Lower lobe of right lung (tissue), 2 donors: ENCODE measurements around the gene THRA. TPM values are rescaled to one million over a fixed set of nuclear protein-coding genes. Genes with fewer than 3 reads are reported as not detected.

Experiments used
- ATAC-seq, 2 donors: fragments of 200-7000 bp; cut with Tn5 transposase; one replicate each; pipeline ENCODE4 v1.9.1; 2020 to 2022; ENCODE audit warnings: mild to moderate bottlenecking in 2 of 2, moderate library complexity in 2 of 2
- DNase-seq: peaks from one replicate; pipeline ENCODE4 v3.0.0-alpha.2; 2020
- H3K27ac ChIP-seq: fragments of 200-600 bp; one replicate; pipeline ENCODE4 v1.8.0; 2022
- H3K27me3 ChIP-seq: fragments of 200-600 bp; one replicate; pipeline ENCODE4 v1.8.0; 2022; ENCODE audit warnings: low read depth
- H3K36me3 ChIP-seq: fragments of 200-600 bp; one replicate; pipeline ENCODE4 v1.8.0; 2022; ENCODE audit warnings: mild to moderate bottlenecking
- H3K4me1 ChIP-seq: fragments of 200-600 bp; one replicate; pipeline ENCODE4 v1.8.0; 2022
- H3K4me3 ChIP-seq: fragments of 200-600 bp; one replicate; pipeline ENCODE4 v1.8.0; 2022; ENCODE audit warnings: mild to moderate bottlenecking
- H3K9me3 ChIP-seq: fragments of 200-600 bp; one replicate; pipeline ENCODE4 v1.8.0; 2022
- intact Hi-C: fragments of 100-400 bp; cut with DNase I; formaldehyde crosslinking; loops from one replicate; pipeline ENCODE4 v1.11.0; 2022
- total RNA-seq: library from RNA; stranded (reverse); fragmentation: NEBNext Ultra II Directional; extraction: Animal tissue kit (Norgen Biotek cat#: 25700); gene quantifications from one replicate; pipeline ENCODE4 v1.2.1, GENCODE V29; 2021
- TF ChIP-seq, protein P1 (sequence below): fragments of 200-600 bp; IDR thresholded peaks from one replicate; pipeline ENCODE4 v1.8.0; 2022; ENCODE audit warnings: antibody characterized with exemption, mild to moderate bottlenecking
- donor health status: DM: no; HTN: yes; CAD: no; lungs with severe emphysema.

The THRA gene
- total RNA-seq, 1 donor from 2014 or later, result 50.1 TPM

DNA sequence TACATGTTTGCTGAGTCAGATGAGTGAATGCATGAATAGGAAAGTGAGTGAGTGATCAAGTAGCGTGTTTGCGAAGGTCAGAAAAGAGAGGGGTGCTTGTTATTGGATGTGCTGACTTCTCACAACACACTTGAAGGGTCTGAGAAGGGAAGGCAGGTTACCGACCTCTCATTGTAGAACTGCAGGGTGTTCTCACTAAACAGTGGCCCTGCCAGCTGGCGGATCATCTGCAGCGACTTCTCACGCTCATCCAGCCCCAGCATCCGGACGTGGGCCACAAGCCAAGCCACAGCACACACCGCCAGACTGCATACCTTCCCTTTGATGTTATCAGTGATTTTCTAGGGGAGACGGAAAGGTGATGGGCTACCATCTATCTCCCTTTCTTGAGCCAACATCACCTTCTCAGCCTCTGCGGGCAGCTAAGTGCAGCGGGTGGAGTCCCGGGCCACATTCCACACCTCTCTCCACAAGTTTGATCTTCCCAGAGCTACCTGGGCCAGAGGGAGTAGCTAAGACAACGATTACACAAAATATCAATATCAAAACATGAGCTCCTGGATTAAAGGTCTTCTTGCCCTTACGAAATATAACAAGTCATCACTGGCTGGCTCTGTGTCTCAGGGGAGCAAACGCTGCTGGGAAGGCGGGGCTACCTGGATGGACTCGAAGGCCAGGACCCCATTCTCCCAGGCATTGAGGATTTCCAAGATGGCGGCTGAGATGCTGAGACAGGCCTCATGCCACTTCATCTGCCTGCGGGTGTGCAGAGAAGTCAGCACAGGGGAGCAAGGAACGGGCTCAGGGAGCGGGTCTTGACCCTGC, 36.6 kb upstream of the THRA start:
- H3K36me3 ChIP-seq, result peaks cover 93% of the 10 kb centered on the region
- ATAC-seq, result peak; percentile 18 to 20
- intact Hi-C loops, result no loop called here

DNA sequence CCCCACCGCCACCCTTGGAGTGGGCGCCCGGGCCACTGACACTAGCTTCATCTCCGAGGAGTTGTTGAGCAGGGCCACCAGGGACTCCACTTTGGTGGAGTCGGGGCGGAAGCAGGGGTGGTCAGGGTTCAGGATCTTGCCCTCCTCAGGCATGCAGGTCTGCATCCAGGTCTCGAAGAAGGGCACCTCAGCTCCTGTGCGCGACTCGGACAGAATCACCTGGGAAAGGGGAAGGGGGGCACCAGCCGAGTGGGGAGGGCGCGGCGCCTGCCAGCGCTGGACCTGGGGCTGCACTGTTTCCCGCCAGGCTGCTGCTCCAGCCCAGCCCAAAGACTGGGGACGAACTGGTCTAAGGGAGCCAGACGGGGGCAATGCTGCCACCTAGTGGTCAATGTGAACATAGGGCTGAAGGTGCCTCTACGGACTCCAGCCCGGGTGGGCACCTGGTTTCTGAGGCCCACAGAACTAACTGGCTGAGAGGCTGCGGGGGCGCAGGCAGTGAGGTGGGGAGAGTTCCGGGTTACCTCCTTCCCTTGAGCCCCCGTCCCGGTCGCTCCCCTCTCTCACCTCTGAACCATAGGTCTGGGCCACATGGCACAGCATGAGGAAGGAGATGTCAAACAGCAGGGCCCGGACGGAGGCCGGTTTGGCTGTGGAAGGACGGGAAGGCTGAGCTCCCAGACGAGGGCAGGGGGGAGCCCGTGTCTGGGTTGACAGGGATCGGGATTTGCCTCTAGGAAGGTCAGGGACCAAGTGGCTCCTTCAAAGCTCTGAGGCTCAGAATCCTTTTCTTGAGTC, 35.8 kb upstream of the THRA start:
- peak; percentile 85 to 88 for ATAC-seq
- intact Hi-C loops, result no loop called here
- Histone ChIP-seq H3K9me3 (no peaks in the 10 kb centered on the region), H3K27ac (peak overlapping the region; percentile 37), H3K27me3 (no peaks in the 10 kb centered on the region), H3K4me1 (peaks cover 53% of the 10 kb centered on the region), H3K4me3 (no peak overlapping the region), H3K36me3 (peaks cover 93% of the 10 kb centered on the region)
- TF ChIP-seq, protein P1, sequence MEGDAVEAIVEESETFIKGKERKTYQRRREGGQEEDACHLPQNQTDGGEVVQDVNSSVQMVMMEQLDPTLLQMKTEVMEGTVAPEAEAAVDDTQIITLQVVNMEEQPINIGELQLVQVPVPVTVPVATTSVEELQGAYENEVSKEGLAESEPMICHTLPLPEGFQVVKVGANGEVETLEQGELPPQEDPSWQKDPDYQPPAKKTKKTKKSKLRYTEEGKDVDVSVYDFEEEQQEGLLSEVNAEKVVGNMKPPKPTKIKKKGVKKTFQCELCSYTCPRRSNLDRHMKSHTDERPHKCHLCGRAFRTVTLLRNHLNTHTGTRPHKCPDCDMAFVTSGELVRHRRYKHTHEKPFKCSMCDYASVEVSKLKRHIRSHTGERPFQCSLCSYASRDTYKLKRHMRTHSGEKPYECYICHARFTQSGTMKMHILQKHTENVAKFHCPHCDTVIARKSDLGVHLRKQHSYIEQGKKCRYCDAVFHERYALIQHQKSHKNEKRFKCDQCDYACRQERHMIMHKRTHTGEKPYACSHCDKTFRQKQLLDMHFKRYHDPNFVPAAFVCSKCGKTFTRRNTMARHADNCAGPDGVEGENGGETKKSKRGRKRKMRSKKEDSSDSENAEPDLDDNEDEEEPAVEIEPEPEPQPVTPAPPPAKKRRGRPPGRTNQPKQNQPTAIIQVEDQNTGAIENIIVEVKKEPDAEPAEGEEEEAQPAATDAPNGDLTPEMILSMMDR, result peak; percentile 96
- DNase-seq, result peak; percentile 87

More for the DNA sequence above, 36.6 kb upstream of the THRA start:
- no peak overlapping the region for H3K4me3 ChIP-seq
- H3K27me3 ChIP-seq, result no peaks in the 10 kb centered on the region
- H3K27ac ChIP-seq, result peak overlapping the region; percentile 37
- peaks cover 61% of the 10 kb centered on the region for H3K4me1 ChIP-seq
- H3K9me3 ChIP-seq, result no peaks in the 10 kb centered on the region
- no peak for DNase-seq
- TF ChIP-seq, protein P1, result no peak

DNA sequence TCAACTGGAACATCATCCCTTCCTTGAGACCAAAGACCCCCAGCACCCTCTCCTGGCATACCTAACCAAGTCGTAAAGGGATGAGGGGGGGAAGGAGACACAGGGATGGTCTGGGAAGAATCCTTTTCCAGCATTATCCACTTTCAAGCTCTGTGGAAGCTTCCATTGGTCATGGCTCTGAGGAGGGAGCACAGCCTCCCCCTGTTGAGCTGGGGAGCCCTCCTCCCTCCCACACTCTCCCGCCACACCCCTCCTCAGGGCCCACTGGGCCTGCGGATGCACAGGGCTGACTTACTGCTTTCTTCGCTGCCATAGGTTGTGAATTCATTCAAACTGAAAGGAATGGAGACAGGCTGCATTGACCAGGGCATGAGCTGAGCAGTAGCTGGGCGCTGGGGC, 35.2 kb upstream of the THRA start:
- Histone ChIP-seq H3K27me3 (no peaks in the 10 kb centered on the region), H3K4me3 (no peak overlapping the region), H3K9me3 (no peaks in the 10 kb centered on the region), H3K36me3 (peaks cover 93% of the 10 kb centered on the region), H3K4me1 (peaks cover 47% of the 10 kb centered on the region), H3K27ac (no peak overlapping the region)
- TF ChIP-seq, protein P1, result no peak
- intact Hi-C loops, result no loop called here
- ATAC-seq (no peak), DNase-seq (no peak)

DNA sequence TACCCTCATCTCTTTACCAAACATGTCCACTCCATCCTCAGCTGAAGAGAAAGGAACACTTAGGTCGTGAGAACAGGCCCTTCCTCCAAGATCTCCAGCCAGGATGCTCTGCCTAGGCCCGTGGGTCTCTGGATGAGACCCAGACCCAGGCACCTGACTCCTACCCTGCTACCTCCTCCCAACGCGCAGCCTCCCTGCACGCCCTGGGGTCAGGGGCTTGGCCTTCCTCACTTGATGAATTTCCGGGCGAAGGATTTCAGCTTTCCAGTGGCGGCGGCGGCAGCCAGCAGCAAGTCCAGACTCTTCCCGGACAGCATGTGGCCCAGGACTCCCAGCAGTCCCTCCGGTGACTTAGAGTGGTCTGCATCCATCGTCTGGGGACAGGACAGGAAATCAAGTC, 34.2 kb upstream of the THRA start:
- H3K27me3 ChIP-seq, result no peaks in the 10 kb centered on the region
- intact Hi-C loops, result no loop called here
- DNase-seq (no peak), ATAC-seq (no peak)
- H3K4me1 ChIP-seq, result peaks cover 37% of the 10 kb centered on the region
- TF ChIP-seq, protein P1, result no peak
- no peak overlapping the region for H3K27ac ChIP-seq
- H3K36me3 ChIP-seq, result peaks cover 93% of the 10 kb centered on the region
- H3K4me3 ChIP-seq, result no peak overlapping the region
- no peaks in the 10 kb centered on the region for H3K9me3 ChIP-seq

DNA sequence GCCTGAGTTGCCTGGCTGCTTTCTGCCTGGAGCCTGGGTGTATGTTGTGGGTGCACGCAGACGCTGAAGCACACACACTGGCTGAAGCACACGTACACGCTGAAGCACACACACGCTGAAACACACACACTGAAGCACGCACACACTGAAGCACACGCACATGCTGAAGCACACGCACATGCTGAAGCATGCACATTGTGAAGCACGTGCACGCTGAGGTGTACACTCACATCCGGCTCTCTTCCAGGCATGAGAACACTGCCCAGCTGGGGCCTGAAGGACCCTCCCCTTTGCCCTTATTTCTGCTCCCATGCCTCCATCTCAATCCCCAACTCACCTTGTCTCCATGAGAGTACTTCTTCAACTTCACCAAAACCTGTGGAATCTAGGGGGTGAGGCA, 31.1 kb upstream of the THRA start:
- no peaks in the 10 kb centered on the region for H3K27me3 ChIP-seq
- ATAC-seq, result no peak
- H3K36me3 ChIP-seq, result peaks cover 94% of the 10 kb centered on the region
- H3K4me1 ChIP-seq, result peaks cover 6% of the 10 kb centered on the region
- no peaks in the 10 kb centered on the region for H3K9me3 ChIP-seq
- intact Hi-C loops, result no loop called here
- no peak overlapping the region for H3K4me3 ChIP-seq
- H3K27ac ChIP-seq, result no peak overlapping the region
- TF ChIP-seq, protein P1, result no peak
- DNase-seq, result no peak
